Stomach (tissue), 19 donors: ENCODE results near the gene PARVB. TPM values are rescaled to one million over a fixed set of nuclear protein-coding genes. Genes with fewer than 3 reads are reported as not detected.

Experiments used
- DNase-seq, 2 donors: peaks; one replicate each; pipeline versions ENCODE4 v3.0.0 to v3.0.0-alpha.2; 2013 to 2019
- H3K27ac ChIP-seq, 5 donors: fragments of 200-600 bp in 4 of 5; sonication (generic) in 4 of 5; one replicate each; pipeline ENCODE4 v1.5.1; 2013 to 2019; ENCODE audit warnings: mild to moderate bottlenecking in 1 of 5, moderate library complexity in 1 of 5
- H3K27me3 ChIP-seq, 3 donors: fragments of 200-600 bp; sonication (generic); one replicate each; pipeline ENCODE4 v1.5.1; 2017 to 2019; ENCODE audit warnings: mixed run types in 1 of 3
- H3K36me3 ChIP-seq, 4 donors: fragments of 200-600 bp; sonication (generic); 1 replicate in 3 of 4; 2 replicates in 1 of 4; pipeline ENCODE4 v1.5.1; 2016 to 2019
- H3K4me1 ChIP-seq, 4 donors: fragments of 200-600 bp; sonication (generic); one replicate each; pipeline ENCODE4 v1.5.1; 2016 to 2019
- H3K4me3 ChIP-seq, 4 donors: fragments of 200-600 bp; sonication (generic) in 3 of 4; one replicate each; pipeline ENCODE4 v1.5.1; 2016 to 2019; ENCODE audit warnings: mild to moderate bottlenecking in 1 of 4
- H3K9me3 ChIP-seq, 4 donors: fragments of 200-600 bp; sonication (generic); one replicate each; pipeline ENCODE4 v1.5.1; 2016 to 2019
- EP300 ChIP-seq: sonication (generic); formaldehyde crosslinking; IDR thresholded peaks from one replicate; pipeline ENCODE4 v1.6.1; 2017; ENCODE audit warnings: antibody characterized with exemption
- POLR2A ChIP-seq, 4 donors: fragments of 450-650 bp; IDR thresholded peaks; one replicate each; pipeline ENCODE4 v1.6.1; 2016; ENCODE audit warnings: antibody characterized with exemption in 4 of 4, control low read depth in 2 of 4, mild to moderate bottlenecking in 1 of 4, moderate library complexity in 1 of 4
- POLR2AphosphoS5 ChIP-seq, 3 donors: sonication (generic); formaldehyde crosslinking; IDR thresholded peaks; one replicate each; pipeline ENCODE4 v1.6.1; 2016; ENCODE audit warnings: antibody characterized with exemption in 3 of 3
- WGBS, 5 donors: extraction: QIAGEN DNeasy Blood & Tissue Kit in 3 of 5; methylation state at CpG; one replicate each; pipeline versions ENCODE4 v1.1.5 to v1.1.7; 2013 to 2018; 5-methylcytosine and 5-hydroxymethylcytosine counted together
- intact Hi-C: fragments of 100-400 bp; cut with DNase I; formaldehyde crosslinking; loops from one replicate; pipeline ENCODE4 v1.15.1; 2023; ENCODE audit warnings: low total_unique reads
- long read RNA-seq, 10 donors: transcript quantifications; one replicate each; lab custom pipeline, GENCODE V29; 2026
- polyA plus RNA-seq, 3 donors: library from polyadenylated mRNA; stranded (reverse); fragments of 200-250 nt; gene quantifications; one replicate each; pipeline ENCODE4 v1.2.3, GENCODE V29; 2013
- total RNA-seq, 5 donors: library from RNA; depleted of rRNA; stranded (reverse); fragments of >200 nt; gene quantifications; one replicate each; pipeline versions ENCODE4 v1.1.0 to v1.2.3, GENCODE V29; 2014 to 2016
- TF ChIP-seq, protein P1 (sequence below), 7 experiments: fragments of 450-650 bp in 4 of 7; fragments of 200-600 bp in 3 of 7; sonication (generic) in 3 of 7; IDR thresholded peaks; one replicate each; pipeline ENCODE4 v1.5.1; 2016 to 2019; ENCODE audit warnings: antibody characterized with exemption in 7 of 7, control low read depth in 2 of 7, mild to moderate bottlenecking in 1 of 7
- donor health status: healthy with polysubstance abuse.
- donor health status: Bipolar disorder and iron deficiency.
- donor health status: healthy.

The PARVB gene, protein sequence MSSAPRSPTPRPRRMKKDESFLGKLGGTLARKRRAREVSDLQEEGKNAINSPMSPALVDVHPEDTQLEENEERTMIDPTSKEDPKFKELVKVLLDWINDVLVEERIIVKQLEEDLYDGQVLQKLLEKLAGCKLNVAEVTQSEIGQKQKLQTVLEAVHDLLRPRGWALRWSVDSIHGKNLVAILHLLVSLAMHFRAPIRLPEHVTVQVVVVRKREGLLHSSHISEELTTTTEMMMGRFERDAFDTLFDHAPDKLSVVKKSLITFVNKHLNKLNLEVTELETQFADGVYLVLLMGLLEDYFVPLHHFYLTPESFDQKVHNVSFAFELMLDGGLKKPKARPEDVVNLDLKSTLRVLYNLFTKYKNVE
- total RNA-seq (100 to 1,000 TPM in 1 of 5 donors, 10 to 100 TPM in 2, 1 to 10 TPM in 2; 2.9 to 143 (median 19.6) TPM), polyA plus RNA-seq (10 to 100 TPM in 2 of 3 donors, 1 to 10 TPM in 1; 6.7 to 24.5 (median 18.5) TPM)
- long read RNA-seq, donor 1: 0 reads
- long read RNA-seq, donor 2, full-length matches to known transcripts: 1 of 1 reads
- long read RNA-seq, donor 2, partial matches to known transcripts: 0 of 1 reads
- long read RNA-seq, donor 2, other reads (novel, unspliced or antisense): 0 of 1 reads
- long read RNA-seq, donor 3, full-length matches to known transcripts: 3 of 3 reads
- long read RNA-seq, donor 3, partial matches to known transcripts: 0 of 3 reads
- long read RNA-seq, donor 3, other reads (novel, unspliced or antisense): 0 of 3 reads
- long read RNA-seq, donor 4: 0 reads
- long read RNA-seq, donor 5, full-length matches to known transcripts: 4 of 9 reads
- long read RNA-seq, donor 5, partial matches to known transcripts: 5 of 9 reads
- long read RNA-seq, donor 5, other reads (novel, unspliced or antisense): 0 of 9 reads
- long read RNA-seq, donor 6, full-length matches to known transcripts: 9 of 14 reads
- long read RNA-seq, donor 6, partial matches to known transcripts: 0 of 14 reads
- long read RNA-seq, donor 6, other reads (novel, unspliced or antisense): 5 of 14 reads
- long read RNA-seq, donor 7, full-length matches to known transcripts: 8 of 8 reads
- long read RNA-seq, donor 7, partial matches to known transcripts: 0 of 8 reads
- long read RNA-seq, donor 7, other reads (novel, unspliced or antisense): 0 of 8 reads
- long read RNA-seq, donor 8, full-length matches to known transcripts: 3 of 3 reads
- long read RNA-seq, donor 8, partial matches to known transcripts: 0 of 3 reads
- long read RNA-seq, donor 8, other reads (novel, unspliced or antisense): 0 of 3 reads
- long read RNA-seq, donor 9, full-length matches to known transcripts: 1 of 1 reads
- long read RNA-seq, donor 9, partial matches to known transcripts: 0 of 1 reads
- long read RNA-seq, donor 9, other reads (novel, unspliced or antisense): 0 of 1 reads
- long read RNA-seq, donor 10, full-length matches to known transcripts: 2 of 2 reads
- long read RNA-seq, donor 10, partial matches to known transcripts: 0 of 2 reads
- long read RNA-seq, donor 10, other reads (novel, unspliced or antisense): 0 of 2 reads

DNA sequence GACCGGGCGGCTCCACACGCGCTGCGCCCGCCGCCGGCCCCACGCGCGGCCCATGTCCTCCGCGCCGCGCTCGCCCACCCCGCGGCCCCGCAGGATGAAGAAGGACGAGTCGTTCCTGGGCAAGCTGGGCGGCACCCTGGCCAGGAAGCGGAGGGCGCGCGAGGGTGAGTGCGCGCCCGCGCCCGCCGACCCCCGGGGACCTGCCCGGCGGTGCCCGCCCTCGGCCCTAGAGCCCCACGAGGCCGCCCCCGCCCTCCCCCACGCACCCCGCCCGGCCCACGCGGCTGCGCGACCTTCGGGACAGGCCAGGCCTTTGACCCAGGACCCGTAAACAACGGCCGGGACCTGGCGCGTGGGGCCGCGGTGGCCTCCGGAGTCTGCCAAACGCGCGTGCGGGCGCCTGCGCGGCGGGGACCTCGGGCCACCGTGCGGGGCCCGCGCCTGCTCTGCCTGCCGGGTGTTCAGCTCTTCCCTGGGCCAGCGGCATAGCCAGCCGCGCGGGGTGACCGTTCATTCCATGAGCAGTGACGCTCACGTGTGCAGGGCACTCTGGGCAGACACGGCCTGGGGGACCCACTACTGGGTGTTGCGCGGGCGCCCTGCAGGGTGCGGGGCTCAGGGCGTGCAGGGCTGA lies at the start of gene PARVB:
Gene PARVB, plus strand, starts transcription at position 15 of the 634 bp plus-strand sequence. Its CDS starts 38 bp downstream, at position 53.
- intact Hi-C loops: no loop called here
- peaks cover 0 to 10% (median 0%) of the 10 kb centered on the region in 3 donors for H3K27me3 ChIP-seq
- H3K27ac ChIP-seq: peak within 1 kb of the TSS; percentile 81 to 90 (median 84)
- H3K4me1 ChIP-seq: peaks cover 14 to 43% (median 29%) of the 10 kb centered on the region in 4 donors
- H3K36me3 ChIP-seq: no peaks in the 10 kb centered on the region
- peak in 1 of 2 donors; percentile 57 for DNase-seq
- H3K9me3 ChIP-seq: no peaks in the 10 kb centered on the region
- TF ChIP-seq POLR2AphosphoS5 (IDR thresholded peaks at IDR 0.05) (no peak), EP300 (no peak), POLR2A (IDR thresholded peaks at IDR 0.05) (no peak)
- TF ChIP-seq, protein P1, sequence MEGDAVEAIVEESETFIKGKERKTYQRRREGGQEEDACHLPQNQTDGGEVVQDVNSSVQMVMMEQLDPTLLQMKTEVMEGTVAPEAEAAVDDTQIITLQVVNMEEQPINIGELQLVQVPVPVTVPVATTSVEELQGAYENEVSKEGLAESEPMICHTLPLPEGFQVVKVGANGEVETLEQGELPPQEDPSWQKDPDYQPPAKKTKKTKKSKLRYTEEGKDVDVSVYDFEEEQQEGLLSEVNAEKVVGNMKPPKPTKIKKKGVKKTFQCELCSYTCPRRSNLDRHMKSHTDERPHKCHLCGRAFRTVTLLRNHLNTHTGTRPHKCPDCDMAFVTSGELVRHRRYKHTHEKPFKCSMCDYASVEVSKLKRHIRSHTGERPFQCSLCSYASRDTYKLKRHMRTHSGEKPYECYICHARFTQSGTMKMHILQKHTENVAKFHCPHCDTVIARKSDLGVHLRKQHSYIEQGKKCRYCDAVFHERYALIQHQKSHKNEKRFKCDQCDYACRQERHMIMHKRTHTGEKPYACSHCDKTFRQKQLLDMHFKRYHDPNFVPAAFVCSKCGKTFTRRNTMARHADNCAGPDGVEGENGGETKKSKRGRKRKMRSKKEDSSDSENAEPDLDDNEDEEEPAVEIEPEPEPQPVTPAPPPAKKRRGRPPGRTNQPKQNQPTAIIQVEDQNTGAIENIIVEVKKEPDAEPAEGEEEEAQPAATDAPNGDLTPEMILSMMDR (IDR thresholded peaks at IDR 0.05): no peak
- WGBS, 5 donors: 1 to 31% (median 3%) methylated on average over 4 to 78 of the region's 83 CpGs
- H3K4me3 ChIP-seq: peak within 1 kb of the TSS; percentile 60 to 69 (median 68)

DNA sequence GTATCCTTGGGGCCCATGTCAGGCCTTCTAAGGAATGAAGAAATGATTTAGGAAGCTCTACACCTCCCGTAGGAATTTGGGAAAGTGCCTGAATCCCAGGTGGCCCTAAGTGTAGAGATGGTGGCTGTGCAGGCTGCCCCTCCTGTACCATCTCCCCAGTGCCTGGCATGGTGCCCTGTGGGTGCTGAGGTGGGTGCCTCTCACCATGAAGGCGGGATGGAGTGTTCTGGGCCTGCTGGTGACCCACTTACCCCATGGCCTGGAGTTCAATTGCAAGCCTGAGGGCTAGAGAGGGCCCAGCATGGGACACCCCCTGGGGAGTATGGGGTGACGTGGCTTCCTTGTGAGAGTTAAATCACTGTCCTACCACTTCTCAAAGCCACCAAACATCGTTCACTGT lies 49.1 kb upstream of the PARVB start:
- WGBS, 5 donors: 60 to 91% (median 70%) methylated on average over 3 to 4 of the region's 4 CpGs
- intact Hi-C loops: no loop called here

DNA sequence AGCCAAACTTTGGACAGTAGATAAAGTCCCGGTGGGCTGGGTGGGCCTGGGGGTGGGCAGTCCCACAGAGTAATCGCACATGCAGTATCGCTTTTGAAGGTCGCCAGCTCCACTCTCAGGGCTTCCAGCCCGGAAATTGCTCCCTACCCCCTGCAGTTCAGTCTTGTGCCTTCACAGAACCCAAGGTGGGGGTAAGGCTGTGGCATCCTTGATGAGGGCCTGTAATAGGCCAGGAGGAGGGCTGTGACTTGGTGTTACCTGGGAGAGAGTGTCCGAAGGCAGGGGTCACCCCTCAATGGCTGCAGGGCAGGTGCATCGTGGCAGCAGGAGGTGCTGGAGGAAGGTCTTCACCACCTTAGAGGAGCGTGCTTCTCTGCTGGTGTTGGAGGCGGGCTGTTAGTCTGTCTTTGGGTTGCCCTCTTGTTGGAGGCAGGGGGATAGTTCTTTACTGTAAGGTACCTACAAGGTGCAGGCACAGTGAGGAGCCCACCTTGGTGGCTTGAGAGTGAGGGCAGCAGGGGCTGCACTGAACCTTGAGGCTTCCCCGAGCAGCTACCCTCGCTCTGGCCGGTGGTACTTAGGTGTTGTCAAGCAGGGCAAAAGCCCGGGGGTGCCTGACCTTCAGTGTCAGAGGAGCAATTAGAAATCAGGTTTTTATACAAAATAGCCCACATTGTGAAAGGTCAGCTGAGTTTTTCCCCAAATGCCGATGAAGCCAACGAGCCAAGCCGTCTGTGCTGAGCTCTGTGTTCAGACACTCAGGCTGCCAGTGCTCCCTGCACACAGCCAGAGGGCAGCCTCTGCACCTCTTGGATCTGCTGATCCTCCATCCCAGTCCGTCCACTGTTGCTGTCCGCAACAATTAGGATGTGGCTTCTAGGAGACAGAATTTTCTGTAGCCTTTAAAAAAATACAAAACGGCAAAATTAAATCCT lies 47.0 kb upstream of the PARVB start:
- peaks cover 84 to 100% (median 99%) of the 10 kb centered on the region in 4 donors for H3K36me3 ChIP-seq
- WGBS, 5 donors: 88 to 94% (median 89%) methylated on average over 18 to 19 of the region's 19 CpGs
- no peak for DNase-seq
- H3K4me3 ChIP-seq: no peak overlapping the region
- TF ChIP-seq POLR2AphosphoS5 (IDR thresholded peaks at IDR 0.05): no peak
- TF ChIP-seq EP300: no peak
- TF ChIP-seq POLR2A (IDR thresholded peaks at IDR 0.05): no peak
- TF ChIP-seq, protein P1 (IDR thresholded peaks at IDR 0.05): no peak
- no peaks in the 10 kb centered on the region for H3K4me1 ChIP-seq
- no peaks in the 10 kb centered on the region for H3K27me3 ChIP-seq
- H3K27ac ChIP-seq: no peak overlapping the region
- intact Hi-C loops: no loop called here
- no peaks in the 10 kb centered on the region for H3K9me3 ChIP-seq

More for the DNA sequence above, 49.1 kb upstream of the PARVB start:
- H3K9me3 ChIP-seq: no peaks in the 10 kb centered on the region
- TF ChIP-seq, protein P1 (IDR thresholded peaks at IDR 0.05): no peak
- TF ChIP-seq POLR2AphosphoS5 (IDR thresholded peaks at IDR 0.05) (no peak), EP300 (no peak), POLR2A (IDR thresholded peaks at IDR 0.05) (no peak)
- no peak overlapping the region for H3K4me3 ChIP-seq
- H3K4me1 ChIP-seq: no peaks in the 10 kb centered on the region
- DNase-seq: no peak
- H3K36me3 ChIP-seq: peaks cover 71 to 100% (median 99%) of the 10 kb centered on the region in 4 donors
- no peak overlapping the region for H3K27ac ChIP-seq
- H3K27me3 ChIP-seq: no peaks in the 10 kb centered on the region
